Measurements from ENCODE around the gene RMI1. TPM values are rescaled to one million over a fixed set of nuclear protein-coding genes. Genes with fewer than 3 reads are reported as not detected.
A peak's percentile ranks its signal among the peaks of the same experiment; 100 is the strongest.

Gene RMI1
- polyA plus RNA-seq, 1 donor, result 26.8 TPM

DNA sequence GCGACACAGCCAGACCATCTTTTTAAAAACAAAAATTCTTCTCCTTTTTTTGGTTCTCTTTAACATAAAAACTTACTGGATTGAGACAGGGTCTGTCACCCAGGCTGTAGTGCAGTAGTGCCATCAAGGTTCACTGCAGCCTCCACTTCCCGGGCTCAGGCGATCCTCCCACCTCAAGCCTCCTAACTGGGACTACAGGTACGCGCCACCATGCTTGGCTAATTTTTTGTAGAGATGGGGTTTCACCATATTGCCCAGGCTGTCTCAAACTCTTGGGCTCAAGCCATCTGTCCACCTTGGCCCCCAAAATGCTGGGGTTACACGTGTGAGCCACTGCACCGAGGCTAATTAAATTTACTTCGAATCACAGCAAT, 14.4 kb upstream of the RMI1 start:
- no peak for DNase-seq

GRCh38 chr9:83967073-83967472, 13.5 kb upstream of the RMI1 start:
- no peak for DNase-seq

- DNase-seq, result no peak
Measured at GRCh38 chr9:83969602-83970001, 11.0 kb upstream of the RMI1 start.

DNA sequence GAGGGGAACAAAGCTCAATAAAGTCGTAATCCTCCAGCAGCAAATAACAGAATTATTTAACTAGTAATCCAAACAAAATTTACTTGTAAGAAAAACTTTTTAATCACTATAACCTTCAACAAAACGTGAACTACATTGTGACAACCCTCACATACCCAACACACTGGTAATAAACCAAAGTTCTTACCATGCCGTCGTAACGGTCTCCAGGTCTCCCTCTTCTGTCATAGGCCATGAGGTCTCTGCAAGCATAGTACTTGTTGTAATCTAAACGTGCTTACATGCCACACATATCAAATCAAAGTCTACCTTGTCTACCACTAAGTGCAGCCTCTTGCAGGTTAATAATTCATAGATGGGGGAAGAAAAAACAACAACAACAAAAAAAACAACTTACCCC, 9.1 kb upstream of the RMI1 start:
- no peak for DNase-seq

DNA sequence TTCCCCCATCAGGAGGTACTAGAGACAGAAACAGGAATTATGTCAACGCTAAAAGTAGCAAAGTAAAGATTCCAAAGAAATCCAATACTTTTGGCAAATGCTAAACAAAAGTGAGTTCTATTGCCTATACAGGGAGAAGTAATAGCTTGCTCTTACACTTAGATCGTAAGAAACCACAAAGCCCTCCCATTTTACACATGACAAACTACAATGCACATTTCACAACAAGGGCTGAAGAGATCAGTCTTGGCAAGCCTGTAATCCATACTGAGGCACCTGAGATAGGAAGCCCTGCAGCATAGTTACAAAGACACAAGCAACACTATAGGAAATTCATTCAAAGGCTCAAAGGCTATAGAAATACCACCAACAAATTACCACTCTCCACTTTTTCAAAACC, 8.3 kb upstream of the RMI1 start:
- no peak for DNase-seq

- no peak for DNase-seq
Measured at GRCh38 chr9:83975300-83975699, 5.3 kb upstream of the RMI1 start.

DNA sequence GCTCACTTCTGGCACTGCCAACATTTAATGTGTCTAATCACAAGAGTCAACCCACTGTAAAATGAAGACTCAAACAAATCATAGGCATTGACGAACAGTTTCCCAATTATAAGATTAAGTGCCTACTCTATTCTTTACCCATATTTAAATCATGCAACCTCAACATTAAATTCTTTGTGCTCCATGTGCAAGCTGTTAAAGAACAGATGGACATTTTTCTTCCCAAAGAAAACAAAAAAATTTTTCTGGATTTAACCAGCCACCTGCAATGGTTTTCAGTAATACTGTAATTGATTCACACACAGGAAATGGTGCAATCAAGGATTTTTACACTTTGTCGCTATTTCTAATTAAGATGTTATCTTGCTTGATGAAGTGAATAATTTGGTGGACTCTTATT, 4.2 kb upstream of the RMI1 start:
- DNase-seq, result no peak

- DNase-seq, result no peak
Measured at GRCh38 chr9:83977196-83977595, 3.4 kb upstream of the RMI1 start.

DNA sequence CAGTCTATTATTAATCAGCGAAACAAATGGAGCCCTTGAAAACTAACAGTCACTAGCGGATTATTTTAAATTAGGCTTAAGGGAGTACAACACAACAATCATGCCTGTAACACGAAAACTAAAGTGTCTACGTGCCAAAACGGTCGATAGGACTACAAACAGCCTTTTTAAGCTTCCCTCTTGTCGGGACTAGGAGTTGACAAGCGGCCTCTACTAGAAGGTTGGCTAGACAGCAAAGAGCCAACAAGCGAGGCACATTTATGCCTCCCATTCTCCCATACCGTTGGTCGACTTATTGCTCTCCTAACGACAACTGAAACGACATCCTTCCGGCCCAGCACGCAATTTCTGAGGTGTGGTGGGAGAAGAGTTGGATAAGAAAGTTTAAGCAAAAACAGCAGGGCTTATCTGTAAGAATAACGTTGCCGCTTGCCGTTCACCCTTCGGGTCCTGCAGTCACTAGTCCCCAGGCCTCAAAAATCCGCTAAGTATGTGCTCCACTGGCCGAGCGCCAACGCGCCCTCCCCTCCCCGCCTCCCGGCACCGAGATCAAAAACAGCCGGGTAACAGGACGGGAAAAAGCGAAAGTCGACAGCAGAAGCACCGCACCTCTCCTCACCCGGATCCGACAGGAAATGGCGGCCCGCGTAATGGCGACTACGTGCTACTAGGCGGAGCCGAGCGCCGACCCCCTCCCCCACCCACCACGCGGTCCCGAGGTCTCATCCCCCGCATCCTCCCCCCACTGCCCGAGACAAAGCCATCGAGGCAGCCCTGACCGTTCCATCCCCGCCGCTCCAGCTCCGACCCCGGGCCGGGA, 1.4 kb upstream of the RMI1 start:
- peak; percentile 74 for DNase-seq

DNA sequence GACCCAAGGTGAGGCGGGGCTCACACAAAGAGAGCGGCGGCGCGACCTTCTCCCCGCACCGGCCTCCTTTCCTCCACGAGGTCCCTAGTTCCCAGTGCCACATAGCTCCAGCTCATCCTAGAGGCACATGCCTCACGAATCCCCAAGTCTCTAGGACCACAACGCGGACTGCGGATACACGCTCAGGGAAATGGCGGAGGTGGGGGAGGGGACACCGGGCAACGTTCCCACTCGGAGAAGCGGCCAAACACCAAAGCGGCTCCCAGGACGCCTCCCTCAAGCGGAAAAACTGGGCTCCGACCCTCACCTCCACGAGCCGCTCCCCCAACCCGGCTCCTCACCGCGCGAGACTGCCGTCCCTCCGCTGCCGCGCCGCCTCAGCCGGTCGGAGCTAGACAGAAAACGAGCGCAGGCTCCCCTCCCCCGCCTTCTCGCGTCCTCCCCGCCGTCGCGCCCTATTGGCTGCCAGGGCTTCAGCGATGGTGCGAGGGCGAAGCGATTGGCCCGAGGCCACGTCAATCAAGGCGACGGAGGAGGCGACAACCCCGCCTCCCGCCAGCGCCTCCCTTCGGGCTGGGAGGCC, 702 bp upstream of the RMI1 start, which contains the start of gene HNRNPK:
HNRNPK (minus strand) TSS at position 404 of the 583 bp plus-strand sequence. CDS start 1,963 bp downstream, outside the sequence.
- DNase-seq, result peak; percentile 98

DNA sequence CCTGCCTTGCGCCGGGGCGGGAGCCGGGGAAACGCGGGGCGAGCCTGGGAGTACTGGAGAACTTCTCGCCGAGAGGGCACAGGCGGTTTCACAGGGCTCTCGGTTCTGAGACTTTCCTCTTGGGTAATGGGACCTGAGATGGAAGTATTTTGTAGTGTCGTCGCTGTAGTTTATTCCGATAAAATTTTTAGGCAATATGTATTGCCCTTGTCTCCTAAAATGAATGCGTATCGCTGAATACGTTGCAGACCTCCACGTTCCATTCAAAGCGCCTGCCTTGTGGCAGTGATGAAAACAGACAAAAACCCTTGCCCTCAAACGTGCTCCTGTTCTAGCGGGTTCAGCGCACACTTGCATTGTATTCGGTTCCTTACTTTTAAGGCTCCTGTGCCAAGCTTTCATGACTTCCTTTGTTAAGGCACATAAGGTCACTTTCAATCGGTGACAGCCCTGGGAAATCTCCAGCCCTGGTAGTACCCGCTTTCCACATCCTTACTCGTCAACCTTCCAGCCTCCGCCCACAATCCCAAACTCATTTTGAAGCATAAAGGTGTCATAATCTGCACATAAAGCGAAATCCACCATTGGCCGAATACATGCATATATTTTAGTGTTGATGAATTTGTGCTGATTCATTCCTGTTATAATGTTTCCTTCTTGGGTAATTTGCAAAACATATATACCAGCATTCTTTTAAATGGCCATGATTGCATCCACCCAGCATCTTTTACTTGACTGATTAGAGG, 694 bp downstream of the RMI1 start:
- no peak for DNase-seq

DNA sequence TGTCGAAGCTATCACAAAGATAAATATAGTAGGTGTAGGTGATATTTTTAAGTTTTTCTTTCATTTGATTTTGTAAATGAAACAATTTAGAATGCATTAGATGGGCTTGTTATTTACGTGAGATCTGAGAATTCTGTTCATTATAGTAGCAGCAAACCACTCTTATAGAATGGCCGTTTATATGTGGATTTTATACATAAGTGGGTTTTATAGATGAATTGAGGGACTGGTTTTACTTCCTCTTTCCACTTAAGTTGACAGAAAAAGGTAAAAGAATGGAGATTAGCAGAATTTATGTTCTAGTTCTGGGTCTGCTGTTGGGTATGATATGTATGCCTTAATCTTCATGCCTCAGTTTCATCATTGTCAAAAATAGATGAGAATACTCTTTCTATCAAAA, 5.6 kb downstream of the RMI1 start:
- no peak for DNase-seq

GRCh38 chr9:83986765-83987401, 6.3 kb downstream of the RMI1 start:
- DNase-seq, result no peak

DNA sequence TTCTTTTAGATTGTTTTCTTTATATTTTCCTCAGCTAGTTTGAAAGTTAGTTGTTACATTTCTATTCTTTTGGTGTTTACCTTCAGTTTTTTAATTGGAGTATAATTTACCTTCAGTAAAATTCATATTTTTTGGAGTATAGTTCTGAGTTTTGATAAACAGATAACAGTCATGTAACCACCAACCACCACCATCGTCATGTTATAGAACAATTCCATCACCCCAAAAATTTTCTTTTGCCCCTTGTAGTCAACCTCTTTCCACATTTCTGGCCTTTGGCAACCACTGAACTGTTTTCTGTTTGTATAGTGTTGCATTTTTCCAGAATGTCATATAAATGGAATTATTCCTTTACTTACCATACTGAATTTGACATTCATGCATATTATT, 6.8 kb downstream of the RMI1 start:
- no peak for DNase-seq

DNA sequence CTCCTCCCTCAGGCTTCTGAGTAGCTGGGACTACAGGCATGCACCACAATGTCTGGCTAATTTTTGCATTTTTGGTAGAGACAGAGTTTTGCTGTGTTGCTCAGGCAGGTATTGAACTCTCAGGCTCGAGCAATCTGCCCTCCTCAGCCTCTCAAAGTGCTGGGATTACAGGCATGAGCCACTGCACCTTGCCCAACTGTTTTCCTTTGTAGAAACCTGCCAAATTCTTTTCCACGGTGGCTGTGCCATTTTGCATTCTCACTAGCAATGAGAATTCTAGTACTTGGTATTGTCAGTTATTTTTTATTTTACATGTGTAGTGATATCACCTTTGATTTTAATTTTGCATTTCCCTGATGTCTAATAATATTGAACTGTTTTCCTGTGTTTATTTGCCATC, 7.8 kb downstream of the RMI1 start:
- no peak for DNase-seq

DNA sequence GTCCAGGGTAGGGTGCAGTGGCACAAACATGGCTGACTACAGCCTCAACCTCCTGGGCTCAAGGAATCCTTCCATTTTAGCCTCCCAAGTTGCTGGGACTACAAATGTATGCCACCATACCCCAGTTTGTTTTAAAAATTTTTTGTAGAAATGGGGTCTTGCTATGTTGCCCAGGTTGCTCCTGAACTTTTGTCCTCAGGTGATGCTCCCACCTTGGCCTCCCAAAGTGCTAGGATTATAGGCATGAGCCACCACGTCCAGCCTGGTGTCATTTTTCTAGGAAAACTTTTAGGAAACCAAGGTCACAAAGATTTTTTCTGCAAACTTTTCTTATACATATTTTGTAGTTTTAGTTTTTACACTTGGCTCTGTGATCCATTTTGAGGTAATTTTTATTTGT, 10.8 kb downstream of the RMI1 start:
- no peak for DNase-seq

DNA sequence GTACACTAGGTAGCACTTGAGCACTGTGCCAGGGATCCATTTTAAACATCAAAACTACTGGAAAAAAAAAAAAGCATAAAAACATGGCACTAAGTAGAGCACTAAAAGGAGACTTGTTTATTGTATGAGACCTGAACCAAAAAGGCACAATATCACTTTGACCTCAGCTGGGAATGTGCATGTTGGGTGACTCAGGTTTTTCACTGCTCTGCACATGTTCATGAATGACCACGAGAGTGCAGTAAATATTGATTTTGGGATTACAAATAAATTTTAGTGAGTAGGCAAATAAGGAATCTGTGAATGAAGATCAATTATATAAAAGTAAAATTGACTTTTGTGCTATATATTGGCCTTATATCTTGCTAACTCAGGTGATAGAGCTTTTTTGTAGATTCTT, 11.8 kb downstream of the RMI1 start:
- no peak for DNase-seq

- DNase-seq, result no peak
Measured at GRCh38 chr9:83992901-83993300, 12.3 kb downstream of the RMI1 start.

GRCh38 chr9:83996126-83996525, 15.5 kb downstream of the RMI1 start:
- no peak for DNase-seq

- DNase-seq, result no peak
Measured at GRCh38 chr9:83999141-83999918, 18.7 kb downstream of the RMI1 start.

- no peak for DNase-seq
Measured at GRCh38 chr9:84000186-84000585, 19.6 kb downstream of the RMI1 start.

DNA sequence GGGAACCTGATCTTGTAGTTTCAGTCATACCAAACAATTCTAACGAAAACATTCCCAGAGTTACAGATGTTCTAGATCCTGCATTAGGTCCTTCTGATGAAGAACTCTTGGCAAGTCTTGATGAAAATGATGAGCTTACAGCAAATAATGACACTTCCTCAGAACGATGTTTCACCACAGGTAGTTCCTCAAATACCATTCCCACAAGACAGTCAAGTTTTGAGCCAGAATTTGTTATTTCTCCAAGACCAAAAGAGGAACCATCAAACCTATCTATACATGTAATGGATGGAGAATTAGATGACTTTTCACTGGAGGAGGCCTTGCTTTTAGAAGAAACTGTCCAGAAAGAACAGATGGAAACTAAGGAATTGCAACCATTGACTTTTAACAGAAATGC, 21.0 kb downstream of the RMI1 start:
- DNase-seq, result no peak
